GM18909 (cell line): Measurements from ENCODE around the gene TUBG2.
"Not testable (repeated sequence)": the region's sequence is repeated elsewhere in the genome, so short reads cannot be mapped to it uniquely, and the experiment has no call there.

Experiments used
- ATAC-seq: cut with Tn5 transposase; IDR thresholded peaks from one replicate; pipeline ENCODE4 v1.9.1; 2021; ENCODE audit warnings: mild to moderate bottlenecking; ENCODE audit not compliant: unreplicated experiment, poor library complexity

Gene TUBG2

GRCh38 chr17:42659079-42659931, at the start of gene TUBG2:
TUBG2 (plus strand) TSS chr17:42659284; CDS start chr17:42659504, 220 bp downstream.
- peak; percentile 59 for ATAC-seq

- ATAC-seq: peak; percentile 15
Measured at GRCh38 chr17:42609814-42610801, 49.0 kb upstream of the TUBG2 start.

GRCh38 chr17:42612013-42612412, 47.1 kb upstream of the TUBG2 start:
- no peak for ATAC-seq

- no peak for ATAC-seq
Measured at GRCh38 chr17:42613699-42614295, 45.3 kb upstream of the TUBG2 start.

GRCh38 chr17:42617956-42618431, 41.1 kb upstream of the TUBG2 start:
- ATAC-seq: peak; percentile 27

- peak; percentile 75 for ATAC-seq
Measured at GRCh38 chr17:42618442-42619150, 40.5 kb upstream of the TUBG2 start.

GRCh38 chr17:42621987-42622386, 37.1 kb upstream of the TUBG2 start:
- not testable (repeated sequence) for ATAC-seq

- ATAC-seq: no peak
Measured at GRCh38 chr17:42623271-42623670, 35.8 kb upstream of the TUBG2 start.

- ATAC-seq: no peak
Measured at GRCh38 chr17:42623732-42624596, 35.1 kb upstream of the TUBG2 start.

- ATAC-seq: not testable (repeated sequence)
Measured at GRCh38 chr17:42627032-42627764, 31.9 kb upstream of the TUBG2 start.

- no peak for ATAC-seq
Measured at GRCh38 chr17:42629411-42630009, 29.6 kb upstream of the TUBG2 start.

- ATAC-seq: no peak
Measured at GRCh38 chr17:42632949-42633444, 26.1 kb upstream of the TUBG2 start.

- no peak for ATAC-seq
Measured at GRCh38 chr17:42639525-42640113, 19.5 kb upstream of the TUBG2 start.

- ATAC-seq: no peak
Measured at GRCh38 chr17:42640121-42640520, 19.0 kb upstream of the TUBG2 start.

GRCh38 chr17:42642336-42642735, 16.7 kb upstream of the TUBG2 start:
- no peak for ATAC-seq

- ATAC-seq: no peak
Measured at GRCh38 chr17:42647778-42648177, 11.3 kb upstream of the TUBG2 start.

- ATAC-seq: no peak
Measured at GRCh38 chr17:42651392-42651791, 7.7 kb upstream of the TUBG2 start.
